HG02943 (cell line): ENCODE results near the gene PTPN18.
"Not testable (repeated sequence)": the region's sequence is repeated elsewhere in the genome, so short reads cannot be mapped to it uniquely, and the experiment has no call there.

Experiments used
- ATAC-seq: cut with Tn5 transposase; IDR thresholded peaks from one replicate; pipeline ENCODE4 v1.9.1; 2021; ENCODE audit warnings: mild to moderate bottlenecking, low read depth, moderate library complexity; ENCODE audit not compliant: unreplicated experiment

Gene PTPN18

GRCh38 chr2:130418845-130419244 lies 63.0 kb downstream of the PTPN18 start:
- not testable (repeated sequence) for ATAC-seq
